Left ventricle myocardium inferior (tissue), 1 donor: Measurements from ENCODE around the gene TCF7L1. TPM values are rescaled to one million over a fixed set of nuclear protein-coding genes. Genes with fewer than 3 reads are reported as not detected.
"Not testable (repeated sequence)": the region's sequence is repeated elsewhere in the genome, so short reads cannot be mapped to it uniquely, and the experiment has no call there.

ENCODE experiments used
- DNase-seq: peaks from one replicate; pipeline ENCODE4 v3.0.0-alpha.2; 2020
- H3K27ac ChIP-seq: fragments of 200-600 bp; replicated peaks from 2 replicates; pipeline ENCODE4 v1.8.0; 2021
- H3K27me3 ChIP-seq: fragments of 200-600 bp; 2 replicates; pipeline ENCODE4 v1.8.0; 2021; ENCODE audit warnings: low read depth
- H3K36me3 ChIP-seq: fragments of 200-600 bp; 2 replicates; pipeline ENCODE4 v1.8.0; 2021
- H3K4me1 ChIP-seq: fragments of 200-600 bp; 2 replicates; pipeline ENCODE4 v1.8.0; 2021
- H3K4me3 ChIP-seq: fragments of 200-600 bp; 2 replicates; pipeline ENCODE4 v1.8.0; 2021; ENCODE audit warnings: mild to moderate bottlenecking, moderate library complexity
- H3K9me3 ChIP-seq: fragments of 200-600 bp; replicated peaks from 2 replicates; pipeline ENCODE4 v1.8.0; 2021
- intact Hi-C: fragments of 100-400 bp; cut with micrococcal nuclease; formaldehyde crosslinking; loops from one replicate; pipeline ENCODE4 v1.11.0; 2022
- total RNA-seq: library from RNA; stranded (reverse); fragmentation: NEBNext Ultra II Directional; extraction: Animal tissue kit (Norgen Biotek cat#: 25700); gene quantifications from one replicate; pipeline ENCODE4 v1.2.1, GENCODE V29; 2021
- TF ChIP-seq, protein P1 (sequence below): fragments of 200-600 bp; IDR thresholded peaks from 2 replicates; pipeline ENCODE4 v1.8.0; 2021; ENCODE audit warnings: antibody characterized with exemption, mild to moderate bottlenecking, borderline replicate concordance
- donor health status: DM: no; HTN: yes; CAD: no; lungs with severe emphysema.

The TCF7L1 gene
- total RNA-seq, 1 donor from 2014 or later = 7.0 TPM

DNA sequence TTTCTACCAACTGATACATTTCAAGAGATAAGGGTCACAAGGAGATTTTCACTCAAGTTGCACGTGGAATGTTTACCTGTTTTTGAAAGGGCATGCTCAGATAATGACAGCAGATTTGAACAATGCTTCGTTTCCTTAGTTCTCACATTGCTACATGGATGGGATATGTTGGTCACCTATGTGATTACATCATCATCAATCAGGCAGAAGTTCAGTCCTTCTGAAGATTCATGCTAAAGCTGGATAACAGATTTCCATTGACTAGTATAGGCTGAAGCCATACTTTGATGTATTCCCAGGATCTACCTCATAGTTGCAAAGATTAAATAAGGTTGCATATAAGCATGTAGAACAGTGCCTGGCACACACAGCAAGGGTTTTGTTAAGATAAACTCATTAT lies 19.7 kb downstream of the TCF7L1 start:
- Histone ChIP-seq H3K4me1 (peaks cover 55% of the 10 kb centered on the region), H3K27ac (no peak overlapping the region), H3K36me3 (no peaks in the 10 kb centered on the region), H3K27me3 (no peaks in the 10 kb centered on the region), H3K9me3 (no peaks in the 10 kb centered on the region), H3K4me3 (no peak overlapping the region)
- DNase-seq = no peak
- intact Hi-C loops = no loop called here
- TF ChIP-seq, protein P1, sequence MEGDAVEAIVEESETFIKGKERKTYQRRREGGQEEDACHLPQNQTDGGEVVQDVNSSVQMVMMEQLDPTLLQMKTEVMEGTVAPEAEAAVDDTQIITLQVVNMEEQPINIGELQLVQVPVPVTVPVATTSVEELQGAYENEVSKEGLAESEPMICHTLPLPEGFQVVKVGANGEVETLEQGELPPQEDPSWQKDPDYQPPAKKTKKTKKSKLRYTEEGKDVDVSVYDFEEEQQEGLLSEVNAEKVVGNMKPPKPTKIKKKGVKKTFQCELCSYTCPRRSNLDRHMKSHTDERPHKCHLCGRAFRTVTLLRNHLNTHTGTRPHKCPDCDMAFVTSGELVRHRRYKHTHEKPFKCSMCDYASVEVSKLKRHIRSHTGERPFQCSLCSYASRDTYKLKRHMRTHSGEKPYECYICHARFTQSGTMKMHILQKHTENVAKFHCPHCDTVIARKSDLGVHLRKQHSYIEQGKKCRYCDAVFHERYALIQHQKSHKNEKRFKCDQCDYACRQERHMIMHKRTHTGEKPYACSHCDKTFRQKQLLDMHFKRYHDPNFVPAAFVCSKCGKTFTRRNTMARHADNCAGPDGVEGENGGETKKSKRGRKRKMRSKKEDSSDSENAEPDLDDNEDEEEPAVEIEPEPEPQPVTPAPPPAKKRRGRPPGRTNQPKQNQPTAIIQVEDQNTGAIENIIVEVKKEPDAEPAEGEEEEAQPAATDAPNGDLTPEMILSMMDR = no peak

DNA sequence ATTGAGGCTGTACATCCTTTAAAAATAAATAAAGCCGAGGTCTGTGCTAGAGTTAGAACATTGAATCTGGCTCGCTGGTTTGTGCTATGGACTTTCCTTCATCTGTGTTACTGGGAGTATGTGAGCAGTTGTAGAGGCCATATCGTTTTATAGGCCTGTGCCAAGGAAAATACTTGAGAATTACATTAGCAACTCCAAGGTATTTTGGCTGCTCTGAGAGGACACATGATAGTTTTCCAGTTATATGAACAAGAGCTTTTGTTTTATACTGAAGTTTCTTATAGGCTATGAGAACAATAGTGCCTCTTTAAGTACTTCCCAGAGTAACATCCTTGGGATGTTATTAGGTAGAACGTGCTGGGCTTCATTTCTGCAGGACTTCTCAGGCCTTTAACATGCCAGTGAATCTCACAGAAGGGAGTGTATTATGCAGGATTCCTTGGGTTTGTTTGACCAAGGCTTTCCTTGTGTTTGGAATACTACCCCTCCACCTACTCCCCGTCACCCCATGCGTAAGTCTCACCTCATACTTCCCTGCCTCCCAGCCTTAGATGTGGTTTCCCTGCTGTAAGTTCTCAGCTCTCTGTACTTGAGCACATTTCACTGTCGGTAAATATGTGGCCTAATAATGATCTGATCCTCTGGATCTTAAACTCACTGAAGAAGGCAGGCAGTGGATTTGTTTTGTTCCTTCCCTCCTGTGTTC lies 21.0 kb downstream of the TCF7L1 start:
- intact Hi-C loops = no loop called here
- Histone ChIP-seq H3K9me3 (no peaks in the 10 kb centered on the region), H3K36me3 (no peaks in the 10 kb centered on the region), H3K27me3 (no peaks in the 10 kb centered on the region), H3K27ac (no peak overlapping the region), H3K4me3 (no peak overlapping the region), H3K4me1 (peaks cover 68% of the 10 kb centered on the region)
- TF ChIP-seq, protein P1 = no peak
- DNase-seq = no peak

DNA sequence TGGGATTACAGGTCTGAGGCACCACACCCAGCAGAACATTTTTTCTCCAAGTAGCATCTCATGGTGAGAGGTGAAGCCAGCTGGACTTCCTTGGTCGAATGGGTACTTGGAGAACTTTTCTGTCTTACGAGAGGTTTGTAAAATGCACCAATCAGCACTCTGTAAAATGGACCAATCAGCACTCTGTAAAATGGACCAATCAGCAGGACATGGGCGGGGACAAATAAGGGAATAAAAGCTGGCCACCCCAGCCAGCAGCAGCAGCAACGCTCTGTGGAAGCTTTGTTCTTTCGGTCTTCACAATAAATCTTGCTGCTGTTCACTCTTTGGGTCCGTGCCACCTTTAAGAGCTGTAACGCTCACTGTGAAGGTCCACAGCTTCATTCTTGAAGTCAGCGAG lies 21.9 kb downstream of the TCF7L1 start:
- DNase-seq, H3K27ac ChIP-seq, H3K9me3 ChIP-seq, H3K4me3 ChIP-seq, H3K36me3 ChIP-seq, H3K27me3 ChIP-seq, intact Hi-C loops: not testable (repeated sequence)
- peaks cover 77% of the 10 kb centered on the region for H3K4me1 ChIP-seq

DNA sequence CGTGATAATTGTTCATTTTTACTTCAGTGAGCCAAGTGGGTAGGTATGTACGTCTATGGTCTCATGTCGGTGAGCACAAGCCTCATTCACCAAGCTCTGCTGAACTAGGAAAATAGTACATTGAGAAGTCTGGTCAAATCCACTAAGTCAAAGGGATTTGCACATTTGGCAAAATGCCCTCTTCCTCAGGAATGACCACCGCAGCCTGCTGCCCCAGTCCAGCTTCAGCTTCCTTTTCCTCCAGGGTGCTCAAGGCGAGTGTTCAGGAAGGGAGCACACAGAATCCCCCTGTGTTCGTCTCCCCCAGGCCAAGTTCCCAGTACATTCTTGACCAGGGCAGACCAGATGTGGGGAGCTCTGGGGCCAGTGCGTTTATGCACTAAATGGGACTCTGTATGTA lies 23.0 kb downstream of the TCF7L1 start:
- Histone ChIP-seq H3K27me3 (no peaks in the 10 kb centered on the region), H3K4me3 (no peak overlapping the region), H3K27ac (no peak overlapping the region), H3K9me3 (no peaks in the 10 kb centered on the region), H3K36me3 (no peaks in the 10 kb centered on the region), H3K4me1 (peaks cover 78% of the 10 kb centered on the region)
- TF ChIP-seq, protein P1 = no peak
- DNase-seq = no peak
- intact Hi-C loops = no loop called here

DNA sequence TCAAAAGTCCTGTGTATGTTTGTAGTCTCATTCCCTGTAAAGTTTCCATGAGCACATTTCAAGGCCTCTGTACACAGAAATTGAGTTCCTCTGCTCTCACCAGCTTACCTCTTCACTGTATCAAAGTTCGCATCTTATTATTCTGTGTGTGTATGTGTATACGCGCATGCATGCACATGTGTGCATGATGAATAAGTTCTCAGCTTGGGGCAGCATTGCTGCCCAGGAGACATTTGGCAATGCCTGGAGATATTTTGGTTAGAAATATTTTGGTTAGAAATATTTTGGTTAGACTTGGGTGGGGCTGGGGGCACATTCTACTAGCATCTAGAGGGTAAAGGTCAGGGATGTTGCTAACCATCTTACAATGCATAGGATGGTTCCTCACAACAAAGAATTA lies 23.4 kb downstream of the TCF7L1 start:
- DNase-seq = no peak
- no peak overlapping the region for H3K27ac ChIP-seq
- H3K9me3 ChIP-seq = no peaks in the 10 kb centered on the region
- peaks cover 80% of the 10 kb centered on the region for H3K4me1 ChIP-seq
- no peaks in the 10 kb centered on the region for H3K36me3 ChIP-seq
- H3K27me3 ChIP-seq = no peaks in the 10 kb centered on the region
- TF ChIP-seq, protein P1 = no peak
- H3K4me3 ChIP-seq = no peak overlapping the region
- intact Hi-C loops = no loop called here

DNA sequence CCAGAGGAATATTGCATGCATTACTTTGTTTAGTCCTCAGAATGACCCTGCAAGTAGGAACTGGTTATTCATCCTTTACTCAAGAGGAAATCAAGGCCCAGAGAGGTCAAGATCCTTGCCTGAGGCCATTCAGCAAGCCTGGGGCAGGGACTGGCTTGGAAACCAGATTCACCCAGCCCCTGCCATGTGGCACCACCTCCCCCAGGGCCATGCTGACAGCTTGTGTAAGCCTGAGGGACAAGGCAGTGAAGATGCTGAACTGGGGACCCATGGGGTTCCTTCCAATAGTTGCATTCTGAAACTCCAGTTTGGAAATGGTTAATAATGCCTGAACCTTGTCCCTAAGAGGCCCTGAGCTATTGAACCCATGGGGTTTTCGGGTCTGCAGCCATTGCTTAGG lies 24.2 kb downstream of the TCF7L1 start:
- Histone ChIP-seq H3K27ac (no peak overlapping the region), H3K36me3 (no peaks in the 10 kb centered on the region), H3K4me3 (no peak overlapping the region), H3K9me3 (no peaks in the 10 kb centered on the region), H3K4me1 (peaks cover 85% of the 10 kb centered on the region), H3K27me3 (no peaks in the 10 kb centered on the region)
- intact Hi-C loops = no loop called here
- DNase-seq = no peak
- TF ChIP-seq, protein P1 = no peak
